ENCODE data around the gene ANKRD13D. TPM values are rescaled to one million over a fixed set of nuclear protein-coding genes. Genes with fewer than 3 reads are reported as not detected.

The ANKRD13D gene
- total and polyA plus RNA-seq, 2 of the 8 experiments (the other 6 are each of a cell fraction or from before 2014, with no cell fraction given) = 24.9 to 26.5 TPM

DNA sequence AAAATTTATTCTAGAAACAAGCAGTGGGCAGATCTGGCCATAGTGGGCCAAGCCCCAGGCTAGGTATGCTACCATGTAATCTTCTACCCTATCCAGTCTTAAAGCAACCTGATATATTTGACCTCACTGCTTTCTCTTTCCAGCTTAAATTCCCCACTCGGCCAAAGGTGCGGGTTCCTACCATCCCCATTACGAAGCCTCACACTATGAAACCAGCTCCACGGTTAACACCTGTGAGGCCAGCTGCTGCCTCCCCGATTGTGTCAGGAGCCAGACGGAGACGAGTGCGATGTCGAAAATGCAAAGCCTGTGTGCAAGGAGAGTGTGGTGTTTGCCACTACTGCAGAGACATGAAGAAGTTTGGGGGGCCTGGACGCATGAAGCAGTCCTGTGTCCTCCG lies 44.1 kb upstream of the ANKRD13D start:
- Histone ChIP-seq H3K4me3 (ENCODE audit: extremely low read depth in 1 of 4, insufficient read depth in 2 of 4, low read depth in 3 of 4, low read length in 4 of 4) (no peak overlapping the region), H4K5ac (ENCODE audit: insufficient read length, low read depth, low read length) (no peak overlapping the region), H2BK20ac (ENCODE audit: low read length) (no peak overlapping the region), H3K14ac (ENCODE audit: insufficient read length) (no peak overlapping the region), H3K79me2 (ENCODE audit: control insufficient read depth in 1 of 2, insufficient read depth in 2 of 2, low read length in 2 of 2) (peaks cover 14 to 45% of the 10 kb centered on the region in 2 experiments), H2AK5ac (ENCODE audit: low read depth, low read length) (no peak overlapping the region), H3K18ac (ENCODE audit: extremely low read depth, low read length) (no peak overlapping the region), H4K8ac (ENCODE audit: extremely low read depth, insufficient read depth, low read length) (no peak overlapping the region), H2AFZ (ENCODE audit: low read length) (no peak overlapping the region), H2BK120ac (replicated peaks; ENCODE audit: low read depth, low read length) (no peak overlapping the region), H3K23me2 (ENCODE audit: low read depth, low read length) (peaks cover 9% of the 10 kb centered on the region), H3K27ac (ENCODE audit: low read depth, low read length) (no peak overlapping the region), H3K9ac (replicated peaks in 1 of 4; ENCODE audit: extremely low read depth in 1 of 4, low read depth in 3 of 4, low read length in 3 of 4) (no peak overlapping the region), H2BK15ac (ENCODE audit: low read length) (no peak overlapping the region), H3K23ac (ENCODE audit: insufficient read length) (no peak overlapping the region), H3K79me1 (ENCODE audit: low read depth, low read length) (peaks cover 13% of the 10 kb centered on the region; the same call in 1 of the 2 replicates), H3K4me2 (ENCODE audit: insufficient read depth in 1 of 2, low read depth in 2 of 2, low read length in 2 of 2) (no peak overlapping the region), H3K27me3 (replicated peaks in 1 of 4; ENCODE audit: control insufficient read depth in 3 of 4, extremely low read depth in 1 of 4, insufficient read depth in 3 of 4, low read length in 3 of 4) (no peaks in the 10 kb centered on the region), H3K56ac (replicated peaks; ENCODE audit: insufficient read length, low read depth, low read length) (no peak overlapping the region), H3K9me3 (ENCODE audit: insufficient read depth in 2 of 2, low read depth in 1 of 2, low read length in 1 of 2) (no peaks in the 10 kb centered on the region), H3K4ac (replicated peaks; ENCODE audit: insufficient read length, low read depth, low read length) (no peak overlapping the region), H3K4me1 (replicated peaks in 1 of 4; ENCODE audit: control insufficient read depth in 3 of 4, insufficient read depth in 4 of 4, low read length in 3 of 4) (peaks cover 0 to 3% (median 0%) of the 10 kb centered on the region in 4 experiments; a peak in 1 of 7 replicates), H2BK12ac (ENCODE audit: low read depth, low read length) (no peak overlapping the region), H2BK5ac (ENCODE audit: low read depth, low read length) (no peak overlapping the region), H4K91ac (replicated peaks; ENCODE audit: insufficient read length, low read length) (no peak overlapping the region), H3K36me3 (ENCODE audit: control insufficient read depth in 2 of 4, insufficient read depth in 4 of 4, low read length in 3 of 4) (peaks cover 36 to 80% (median 61%) of the 10 kb centered on the region in 4 experiments), H4K20me1 (replicated peaks in 1 of 2; ENCODE audit: control insufficient read depth in 1 of 2, insufficient read depth in 2 of 2, low read length in 2 of 2) (peaks cover 3 to 11% of the 10 kb centered on the region in 2 experiments)
- TF ChIP-seq PHF8 (conservative IDR thresholded peaks at IDR 0.05; ENCODE audit: low read depth, low read length) (no peak), KDM5A (IDR thresholded peaks at IDR 0.05; ENCODE audit: low read length) (no peak), BRCA1 (IDR thresholded peaks at IDR 0.05; ENCODE audit: low read depth, low read length) (no peak), RXRA (IDR thresholded peaks at IDR 0.05; ENCODE audit: insufficient read depth, low read depth, low read length) (no peak), POU5F1 (IDR thresholded peaks at IDR 0.05; ENCODE audit: low read depth, low read length) (no peak), SAP30 (IDR thresholded peaks at IDR 0.05; ENCODE audit: insufficient read depth, insufficient replicate concordance, low read length) (no peak), SRF (IDR thresholded peaks at IDR 0.05; ENCODE audit: low read depth, low read length) (no peak), FOSL1 (IDR thresholded peaks at IDR 0.05; ENCODE audit: insufficient read depth, low read depth, low read length) (no peak), RBBP5 (IDR thresholded peaks at IDR 0.05; ENCODE audit: borderline replicate concordance, low read depth, low read length) (no peak), TAF7 (optimal IDR thresholded peaks at IDR 0.05; ENCODE audit: borderline replicate concordance, low read depth, low read length) (no peak)
- WGBS, 2 experiments (ENCODE audit: extremely low coverage in 1 of 2, insufficient coverage in 1 of 2, insufficient read length in 1 of 2, insufficient replicate concordance in 2 of 2, low coverage in 1 of 2, low lambda C conversion rate in 2 of 2, missing lambda C conversion rate in 1 of 2) = 91% methylated on average over 11 of the region's 11 CpGs; no CpG with 5 or more reads in 1 of the 2 experiments
- DNase-seq (ENCODE audit: low read depth in 1 of 2, low spot score in 2 of 2) (no peak), FAIRE-seq (no peak)
- CTCF ChIA-PET (ENCODE audit: partially characterized antibody) = interaction anchor here (0.7 to 1.4 kb wide), 3 partner anchors 9 to 17 kb away, joined by 3 to 4 read pairs (median 3); no protein-coding TSS in a partner anchor
- POLR2A ChIA-PET (ENCODE audit: partially characterized antibody) = interaction anchor here (0.6 to 3.2 kb wide), 4 partner anchors 9 to 20 kb away, joined by 3 to 15 read pairs (median 4); no protein-coding TSS in a partner anchor
